NCI-H1105 treated with DMSO at 0.1 percent for 48 hours (cell line): ENCODE data around the gene NUMBL.

Experiments
- DNase-seq: peaks from one replicate; lab custom pipeline; 2025; lab: John Stamatoyannopoulos, UW

Gene NUMBL

DNA sequence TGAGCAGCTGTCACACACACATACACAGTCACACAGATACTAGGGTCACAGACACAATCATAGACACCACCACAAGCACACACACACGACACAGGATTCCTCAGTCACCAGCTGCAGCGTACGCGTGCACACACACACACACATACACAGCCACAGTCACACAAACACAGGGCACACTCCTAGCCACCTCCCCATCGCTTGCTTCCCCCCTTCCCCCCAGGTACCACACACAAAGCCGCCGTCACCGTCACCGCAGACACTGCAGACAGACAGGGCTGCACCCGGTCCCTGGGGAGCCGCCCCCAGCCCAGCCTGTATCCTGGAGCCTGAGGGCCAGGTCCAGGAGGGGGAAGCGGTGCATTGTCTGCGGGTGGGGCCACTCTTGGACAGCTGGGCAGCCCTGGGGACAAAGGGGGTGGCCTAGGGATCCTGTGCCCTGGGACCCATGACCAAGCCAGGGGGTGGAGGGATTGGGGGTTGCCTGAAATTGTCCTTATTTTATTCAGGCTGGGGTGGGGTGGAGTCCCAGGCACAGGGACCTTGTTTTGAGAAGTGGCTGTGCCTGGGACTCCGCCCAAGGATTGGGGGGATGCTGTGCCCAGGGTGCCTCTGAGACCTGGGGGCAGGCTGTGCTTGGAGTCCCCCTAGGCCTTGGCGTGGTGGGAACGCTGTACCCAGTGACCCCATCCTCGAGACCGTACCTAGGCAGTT is 957 bp downstream of the NUMBL start:
- peak; percentile 6 for DNase-seq

DNA sequence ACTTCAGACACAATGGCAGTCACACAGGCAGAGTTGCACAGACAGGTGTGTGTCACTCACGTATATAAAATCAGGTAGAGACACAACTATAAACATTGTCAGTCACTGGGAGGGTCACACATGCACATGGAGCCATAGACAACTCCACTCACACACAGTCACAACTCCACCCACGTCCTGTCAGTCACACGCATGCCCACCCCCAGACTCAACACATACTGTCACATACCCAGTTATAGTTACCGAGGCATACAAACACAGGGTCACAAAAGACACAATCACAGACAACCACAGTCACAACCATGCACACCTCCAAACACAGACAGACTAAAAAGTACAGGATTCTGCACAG is 1.5 kb downstream of the NUMBL start:
- DNase-seq = no peak

DNA sequence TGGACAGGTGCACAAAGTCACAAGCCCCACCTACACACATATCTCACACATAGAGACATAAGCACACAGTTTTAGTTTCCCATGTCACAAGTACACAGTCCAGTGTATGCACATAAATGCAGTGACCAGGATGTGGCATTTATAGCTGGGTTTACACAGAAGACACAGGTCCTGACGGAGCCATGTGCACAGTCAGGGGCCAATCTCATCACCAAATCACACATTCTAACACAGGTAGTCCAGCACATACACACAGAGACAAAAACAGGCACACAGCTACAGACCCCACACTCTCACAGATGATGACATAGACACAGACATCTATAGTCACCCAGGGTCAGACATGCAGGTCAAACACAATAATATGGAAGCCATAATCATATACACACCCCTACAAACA is 2.1 kb downstream of the NUMBL start:
- DNase-seq = no peak

DNA sequence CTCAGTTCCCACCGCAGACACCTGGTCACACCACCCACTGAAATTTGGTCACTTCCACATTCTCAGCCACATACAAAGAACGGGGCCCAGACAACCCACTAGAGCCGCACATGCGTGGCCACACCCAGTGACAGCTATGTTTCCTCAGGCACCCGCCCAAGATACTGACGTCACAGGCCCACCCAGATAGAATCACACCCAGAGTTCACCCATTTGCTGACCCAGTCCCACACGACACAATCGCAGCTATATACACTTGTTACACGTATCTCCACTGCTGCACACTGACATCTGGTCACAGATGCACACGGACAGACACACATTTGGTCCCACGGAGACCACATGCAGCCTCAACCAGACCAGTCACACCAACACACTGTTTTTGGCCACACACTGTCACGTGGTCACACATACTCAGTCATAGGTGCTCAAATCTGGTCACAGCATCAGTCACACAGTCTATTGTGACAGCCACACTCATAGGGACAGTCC is 2.9 kb downstream of the NUMBL start:
- DNase-seq = no peak

DNA sequence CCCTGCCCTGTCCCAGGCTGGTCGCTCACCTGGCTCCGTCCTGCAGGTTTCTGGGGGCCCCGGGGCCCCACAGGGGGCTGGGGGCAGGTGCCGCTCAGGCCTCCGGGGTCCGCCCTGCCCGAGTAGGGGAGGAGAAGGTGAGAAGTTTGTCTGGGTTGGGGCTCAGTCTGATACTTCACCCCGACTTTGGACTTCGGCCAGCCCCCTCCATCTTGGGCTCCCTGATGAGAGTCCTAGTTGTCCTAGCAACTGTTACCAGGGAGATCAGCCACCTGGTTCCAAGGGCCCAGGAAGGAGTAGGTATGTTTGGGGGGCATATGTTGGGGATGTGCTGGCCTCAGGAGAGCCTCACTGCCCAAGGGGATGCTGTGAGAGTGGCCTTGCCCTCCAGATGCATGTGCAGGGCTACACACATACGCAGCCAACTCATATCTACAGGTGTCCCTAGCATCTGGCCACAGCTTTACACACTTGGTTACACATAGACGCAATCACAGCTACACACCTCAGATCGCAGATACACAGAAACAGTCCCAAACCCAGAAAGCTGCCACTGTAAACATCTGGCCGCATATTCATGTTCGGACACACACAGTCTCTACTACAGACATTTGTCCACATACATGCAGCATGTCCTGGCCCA is 3.4 kb downstream of the NUMBL start:
- DNase-seq = peak; percentile 8

DNA sequence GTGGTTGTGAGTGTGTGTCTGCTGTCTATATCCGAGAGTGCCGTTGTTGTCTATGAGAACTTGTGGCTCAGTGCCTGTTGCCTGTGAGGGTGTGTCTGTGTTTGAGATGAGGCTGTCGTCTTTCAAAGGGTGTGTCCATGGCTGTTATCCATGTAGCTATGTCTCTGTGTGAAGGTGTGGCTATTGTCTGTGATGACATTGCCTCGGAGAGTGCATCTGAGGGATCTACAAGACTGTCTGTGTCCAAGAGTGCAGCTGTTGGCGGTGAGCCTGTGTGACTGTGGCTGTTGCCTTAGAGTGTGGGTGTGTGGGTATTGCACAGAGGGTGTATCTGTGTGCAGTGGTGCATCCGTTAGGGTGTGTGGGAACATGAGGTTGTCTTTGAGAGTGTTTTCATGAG is 4.9 kb downstream of the NUMBL start:
- DNase-seq = no peak

DNA sequence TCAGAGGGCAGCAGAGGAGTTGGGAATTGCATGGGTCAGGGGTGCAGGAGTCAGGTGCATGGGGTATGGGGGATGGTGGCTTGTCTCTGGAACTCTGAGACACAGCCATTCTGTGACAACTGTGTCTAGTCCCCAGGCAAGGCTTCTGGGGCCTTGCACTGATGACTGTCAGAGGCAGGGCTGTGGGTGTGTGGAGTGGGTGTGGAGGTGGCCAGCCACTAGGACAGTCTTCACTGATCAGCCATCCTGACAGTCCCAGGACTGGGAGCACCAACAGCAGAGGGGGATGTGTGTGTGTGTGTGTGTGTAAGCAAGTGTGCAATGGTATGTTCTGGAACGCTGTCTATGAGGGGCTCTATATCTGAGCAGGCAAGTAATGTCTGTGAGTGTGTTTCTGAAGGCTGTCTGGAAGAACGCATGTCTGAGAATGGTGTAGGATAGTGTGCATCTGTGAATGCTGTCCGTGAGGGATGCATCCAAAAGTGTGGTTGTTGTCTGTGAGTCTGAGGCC is 5.4 kb downstream of the NUMBL start:
- DNase-seq = no peak

DNA sequence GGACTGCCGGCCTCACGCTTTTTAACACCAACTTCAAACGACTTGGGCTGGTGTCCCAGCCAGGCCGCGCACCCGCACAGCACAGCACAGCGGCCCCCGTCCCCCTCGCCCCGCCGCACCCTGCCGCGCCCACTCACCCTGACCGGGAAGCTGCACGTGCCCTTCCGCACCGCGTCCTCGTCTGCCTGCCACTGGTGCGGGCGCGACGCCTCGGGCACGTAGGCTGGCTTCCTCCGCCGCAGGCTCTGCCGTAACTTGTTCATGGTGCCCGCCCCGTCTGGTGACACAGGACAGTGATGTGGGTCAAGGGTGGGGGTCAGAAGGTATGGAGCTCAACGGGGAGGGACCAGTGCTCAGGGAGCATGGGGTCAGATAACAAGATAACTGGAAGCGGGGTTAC is 6.2 kb downstream of the NUMBL start:
- no peak for DNase-seq

DNA sequence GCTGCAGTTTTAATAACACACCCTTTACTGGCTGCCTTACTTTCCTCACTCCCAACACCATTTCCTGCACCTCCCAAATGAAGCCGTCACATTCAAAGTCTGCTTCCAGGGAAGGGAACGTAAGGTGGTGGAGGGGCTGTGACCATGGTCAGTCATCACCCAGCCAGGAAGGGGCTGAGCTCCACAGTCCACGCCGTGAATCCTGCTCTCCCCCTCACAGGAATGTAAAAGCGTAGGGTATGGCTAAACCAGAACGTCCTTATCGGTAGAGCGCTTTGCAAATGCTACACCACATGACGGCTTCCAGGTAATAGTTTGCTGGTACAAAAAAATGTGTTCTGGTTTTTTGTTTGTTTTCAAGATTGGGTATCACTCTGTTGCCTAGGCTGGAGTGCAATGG is 7.0 kb downstream of the NUMBL start:
- no peak for DNase-seq

DNA sequence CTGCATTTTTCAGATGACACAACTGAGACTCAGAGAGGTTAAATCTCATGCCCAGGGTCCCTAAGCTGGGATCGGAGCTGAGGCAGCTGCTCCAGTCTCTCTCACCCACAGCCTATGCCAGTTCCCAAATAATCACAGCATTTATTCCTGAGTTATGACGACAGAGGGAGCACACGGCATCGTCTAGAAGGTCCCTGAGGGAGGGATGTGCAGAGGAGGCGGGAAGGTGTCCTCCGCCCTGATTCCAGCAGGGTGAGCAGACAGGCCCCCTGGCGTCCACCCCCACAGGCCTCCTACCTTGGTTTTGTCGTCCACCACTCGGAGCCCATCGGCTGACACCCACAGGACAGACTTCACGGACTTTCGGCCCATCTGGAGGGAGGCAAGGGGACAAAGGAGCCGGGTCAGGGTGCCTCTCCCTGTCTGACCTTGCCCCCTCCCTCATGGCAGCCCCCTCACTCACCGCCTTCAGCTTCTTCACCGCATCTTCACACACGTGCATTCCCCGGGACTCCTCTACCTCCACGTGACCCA is 8.0 kb downstream of the NUMBL start:
- no peak for DNase-seq

DNA sequence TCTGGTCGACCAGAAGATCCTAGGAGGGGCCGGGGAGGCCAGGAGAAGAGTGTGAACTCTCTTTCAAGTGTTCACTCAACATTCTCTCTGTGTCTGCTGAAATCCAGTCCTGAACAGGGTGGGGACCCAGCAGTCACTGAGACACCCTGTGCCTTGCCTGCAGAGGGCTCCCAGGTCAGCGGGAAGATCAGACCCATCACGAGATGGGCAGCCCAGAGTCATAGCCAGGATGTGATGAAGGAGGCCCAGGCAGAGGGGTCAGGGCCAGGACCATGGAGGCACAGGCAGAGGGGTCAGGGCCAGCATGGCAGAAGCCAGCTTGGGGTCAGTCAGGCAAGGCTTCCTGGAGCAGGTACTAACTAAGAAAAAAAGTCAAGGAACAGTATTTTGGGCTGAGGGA is 9.4 kb downstream of the NUMBL start:
- no peak for DNase-seq

DNA sequence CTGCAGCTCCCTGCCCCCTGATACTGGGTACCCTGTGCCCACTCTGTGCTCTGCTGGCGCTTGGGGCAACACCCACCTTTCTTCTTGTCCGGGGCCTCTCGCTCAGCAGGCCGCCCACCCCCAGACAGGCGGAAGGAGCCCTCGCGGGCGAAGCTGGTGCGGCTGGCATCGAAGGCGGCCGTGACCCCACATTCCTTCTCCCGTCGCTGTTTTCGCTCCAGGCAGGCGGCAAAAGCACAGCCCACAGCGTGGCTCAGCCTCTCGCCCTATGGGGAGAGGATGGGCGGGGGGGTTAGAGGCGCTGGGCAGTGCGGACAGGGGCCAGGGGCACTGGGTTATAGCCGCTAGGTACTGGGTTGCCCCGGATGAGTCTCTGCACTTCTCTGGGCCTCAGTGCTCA is 13.3 kb downstream of the NUMBL start:
- no peak for DNase-seq

DNA sequence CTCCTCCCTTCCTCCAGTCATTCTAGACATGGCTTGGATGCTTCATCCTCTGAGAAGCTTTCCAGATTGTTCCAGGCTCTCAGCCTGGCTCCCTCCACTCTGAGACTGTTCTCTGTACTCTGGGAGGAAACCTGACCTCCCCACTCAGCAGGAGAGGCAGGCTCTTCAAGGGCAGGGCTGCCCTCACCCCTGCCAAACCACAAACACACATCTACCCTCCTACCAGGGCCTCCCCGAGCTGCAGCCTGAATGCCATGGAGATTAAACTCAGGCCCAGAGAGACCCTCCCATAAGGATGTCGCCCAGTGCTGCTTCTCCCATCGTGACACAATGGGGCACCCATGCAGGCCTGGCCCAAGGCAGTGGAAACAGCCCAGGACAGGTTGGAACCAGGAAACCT is 16.2 kb downstream of the NUMBL start:
- no peak for DNase-seq

DNA sequence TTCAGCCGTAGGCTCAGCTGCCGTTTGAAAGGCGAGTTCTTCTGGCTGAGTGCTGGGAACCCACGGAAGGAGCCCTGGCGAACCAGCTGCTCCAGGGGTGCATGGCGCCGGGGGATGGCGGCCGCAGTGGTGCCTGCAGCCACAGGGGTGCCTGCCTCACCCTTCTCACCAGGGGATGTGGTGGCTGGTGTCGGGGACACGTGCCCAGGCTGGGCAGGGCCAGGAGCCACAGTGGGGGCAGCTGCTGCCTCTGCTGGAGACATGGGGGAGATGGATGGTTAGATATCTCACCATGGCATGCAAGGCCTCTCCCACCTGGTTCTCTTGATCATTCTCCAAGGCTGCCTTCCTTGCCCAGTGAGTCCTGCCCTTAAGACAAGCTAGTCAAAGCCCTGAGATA is 17.1 kb downstream of the NUMBL start:
- DNase-seq = no peak

DNA sequence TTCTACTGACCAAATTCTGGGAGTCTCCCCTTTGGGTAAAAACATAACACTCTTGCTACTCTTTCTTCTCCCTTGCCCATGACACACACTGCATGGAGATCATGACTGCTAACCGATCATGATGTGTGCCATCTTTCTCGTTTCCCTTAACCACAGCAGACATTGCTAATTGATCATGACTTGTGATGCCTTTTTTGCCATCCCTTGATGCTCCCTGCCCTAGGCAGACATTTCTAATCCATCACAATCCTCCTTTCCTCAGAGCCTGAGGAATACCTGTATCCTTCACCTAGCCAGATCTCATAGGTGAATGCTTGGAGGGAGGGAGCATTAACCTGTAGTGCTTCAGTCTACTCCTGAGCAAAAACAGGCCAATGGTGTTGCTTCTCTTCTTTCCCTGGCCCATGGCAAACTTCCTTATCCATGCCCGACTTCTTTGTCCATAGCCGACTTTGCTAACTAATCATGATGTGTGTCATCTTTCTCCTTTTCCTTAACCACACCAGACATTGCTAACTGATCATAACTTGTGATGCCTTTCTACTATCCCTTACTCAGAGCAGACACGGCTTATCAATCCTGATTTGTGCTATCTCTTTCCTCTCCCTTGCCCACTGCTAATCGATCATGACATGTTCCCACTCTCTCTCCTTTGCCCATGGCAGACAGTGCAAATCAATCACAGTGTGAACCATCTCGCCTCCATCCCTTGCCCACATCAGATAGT is 17.7 kb downstream of the NUMBL start:
- DNase-seq = no peak

DNA sequence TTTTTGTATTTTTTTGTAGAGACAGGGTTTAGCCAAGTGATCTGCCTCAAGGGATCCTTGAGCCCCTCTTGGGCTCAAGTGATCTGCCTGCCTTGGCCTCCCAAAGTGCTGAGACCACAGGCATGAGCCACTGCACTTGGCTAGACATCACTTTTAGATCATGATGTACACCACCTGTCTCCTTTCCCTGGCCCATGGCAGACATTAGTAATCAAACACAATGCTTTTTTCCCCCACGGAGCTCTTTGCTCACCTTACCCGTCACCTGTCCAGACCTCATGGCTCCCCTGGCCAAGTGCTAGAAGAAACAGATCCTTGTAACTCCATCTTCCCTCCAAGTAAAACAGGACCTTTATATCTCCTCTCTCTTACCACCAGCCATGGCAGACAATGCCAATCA is 18.4 kb downstream of the NUMBL start:
- DNase-seq = no peak

DNA sequence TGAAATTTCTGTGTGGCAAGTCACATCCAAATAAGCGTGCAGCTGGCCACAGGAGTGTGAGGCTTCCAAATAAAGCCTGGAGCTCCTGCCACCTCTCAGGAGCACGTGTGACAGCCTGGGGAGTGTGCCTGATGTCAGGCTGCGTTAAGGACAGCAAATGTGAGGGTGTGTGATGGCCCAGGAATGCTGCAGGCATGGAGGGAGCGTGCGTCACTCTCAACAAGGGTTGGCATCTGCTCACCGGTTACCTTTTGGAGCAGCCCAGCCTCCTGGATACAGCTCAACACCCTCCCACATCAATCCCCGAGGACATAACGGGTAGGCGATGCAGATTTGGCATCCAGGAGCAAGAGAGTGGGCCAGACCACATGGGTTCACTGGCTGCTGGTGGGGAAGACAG is 19.0 kb downstream of the NUMBL start:
- no peak for DNase-seq

DNA sequence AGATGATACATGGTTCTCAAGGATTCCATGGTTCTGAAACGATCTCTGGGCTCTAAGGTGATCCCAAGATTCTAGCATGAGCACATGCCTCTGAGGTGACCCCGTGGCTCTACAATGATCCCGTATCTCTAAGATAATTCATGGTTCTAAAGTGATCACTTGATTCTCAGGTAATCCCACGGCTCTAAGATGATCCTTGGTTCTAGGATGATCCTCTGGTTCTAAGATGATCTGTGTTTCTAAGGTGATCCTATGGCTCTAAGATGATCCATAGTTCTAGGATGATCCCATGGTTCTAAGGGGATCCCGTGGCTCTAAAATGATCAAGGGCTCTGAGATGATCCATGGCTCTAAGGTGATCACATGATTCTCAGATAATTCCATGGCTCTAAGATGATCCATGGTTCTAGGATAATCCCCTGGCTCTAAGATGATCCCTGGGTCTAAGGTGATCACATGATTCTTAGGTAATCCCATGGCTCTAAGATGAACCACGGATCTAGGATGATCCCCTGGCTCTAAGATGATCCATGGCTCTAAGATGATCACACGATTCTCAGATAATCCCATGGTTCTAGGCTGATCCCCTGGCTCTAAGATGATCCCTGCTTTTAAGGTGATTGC is 21.3 kb downstream of the NUMBL start:
- no peak for DNase-seq

DNA sequence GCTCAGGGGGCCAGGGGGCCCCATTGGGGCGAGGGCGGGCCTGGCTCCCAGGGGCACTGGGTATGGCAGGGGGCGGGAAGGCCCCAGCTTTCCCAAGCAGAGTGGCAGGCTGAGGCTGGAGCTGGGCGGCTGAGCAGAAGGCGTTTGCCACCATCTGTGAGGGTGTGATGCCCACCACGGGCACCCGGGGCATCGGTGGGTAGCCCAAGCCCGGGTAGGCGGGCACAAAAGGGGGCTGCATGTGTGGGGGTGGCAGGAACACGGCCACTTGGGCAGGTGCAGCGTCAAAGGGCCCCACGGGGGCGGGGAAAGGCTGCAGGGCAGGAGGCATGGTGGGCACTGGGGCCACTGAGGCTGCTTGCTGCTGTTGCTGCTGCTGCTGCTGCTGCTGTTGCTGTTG is 22.8 kb downstream of the NUMBL start:
- no peak for DNase-seq

DNA sequence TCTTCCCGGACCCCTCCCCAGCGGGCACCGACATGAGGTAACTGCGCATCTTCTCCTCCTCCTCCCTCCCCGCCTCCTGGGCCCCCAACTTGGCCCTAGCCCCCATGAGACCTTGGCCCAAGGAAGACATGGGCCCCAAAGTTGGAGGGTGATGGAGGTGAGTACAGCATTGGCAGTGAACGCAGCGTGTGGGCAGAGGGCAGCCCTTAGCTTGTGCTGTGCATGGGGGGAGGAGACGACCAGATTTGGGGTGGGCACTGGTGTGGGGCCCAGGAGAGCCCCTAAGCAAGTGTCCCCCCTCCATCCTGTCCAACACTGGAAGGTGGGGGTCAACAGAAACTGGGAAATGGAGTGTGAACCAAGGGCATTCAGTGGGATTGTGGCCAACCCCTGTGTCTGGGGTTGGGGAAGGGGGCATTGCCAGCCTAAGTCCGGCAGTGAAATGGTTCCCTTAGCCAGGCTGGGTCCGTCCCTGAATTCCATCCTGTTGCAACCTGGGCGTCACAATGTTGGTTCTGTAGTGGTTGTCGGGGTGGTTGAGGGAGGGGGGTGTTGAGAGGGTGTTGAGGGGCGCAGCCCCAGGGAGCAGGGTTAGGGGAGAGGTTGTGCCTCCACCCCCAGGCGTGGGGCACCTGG is 23.5 kb downstream of the NUMBL start:
- no peak for DNase-seq

DNA sequence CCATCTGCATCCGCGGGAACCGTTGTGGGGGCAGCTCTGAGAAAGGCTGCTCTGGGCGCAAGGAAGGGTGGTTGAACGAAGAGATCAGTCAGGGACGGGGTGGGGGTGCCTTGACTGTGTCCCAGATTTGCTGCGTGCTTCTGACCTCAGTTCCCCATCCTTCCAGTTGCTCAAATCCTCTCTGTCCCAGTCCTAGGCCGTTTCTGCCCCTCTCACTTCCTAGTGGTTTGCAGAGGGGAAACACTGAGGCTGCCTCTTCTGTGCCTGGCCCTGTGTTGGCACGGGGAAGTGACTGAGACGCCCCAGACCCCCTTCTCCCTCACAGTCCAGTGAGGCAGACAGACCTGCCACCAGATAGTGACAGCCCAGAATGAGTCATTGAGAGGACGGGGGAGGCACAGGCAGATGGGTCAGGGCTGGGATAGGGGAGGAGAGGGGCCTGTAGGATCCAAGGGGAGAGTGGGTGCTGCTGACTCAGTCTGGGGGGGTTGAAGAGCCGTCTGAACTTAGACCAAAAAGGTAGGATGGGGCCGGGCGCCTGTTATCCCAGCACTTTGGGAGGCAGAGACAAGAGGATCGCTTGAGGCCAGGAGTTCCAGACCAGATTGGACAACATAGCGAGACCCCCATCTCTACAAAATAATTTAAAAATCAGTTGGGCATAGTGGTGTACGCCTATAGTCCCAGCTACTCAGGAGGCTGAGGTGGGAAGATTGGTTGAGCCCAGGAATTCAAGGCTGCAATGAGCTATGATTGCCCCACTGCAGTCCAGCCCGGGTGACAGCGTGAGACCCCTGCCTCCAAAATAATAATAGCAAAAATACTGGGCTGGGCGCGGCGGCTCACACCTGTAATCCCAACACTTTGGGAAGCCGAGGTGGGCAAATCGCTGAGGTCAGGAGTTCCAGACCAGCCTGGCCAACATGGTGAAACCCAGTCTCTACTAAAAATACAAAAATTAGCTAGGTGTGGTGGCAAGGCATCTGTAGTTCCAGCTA is 26.5 kb downstream of the NUMBL start:
- DNase-seq = no peak
